ENCODE data around the gene HTR4.

- TF ChIP-seq CTCF (IDR thresholded peaks at IDR 0.05) (no peak), POLR2A (IDR thresholded peaks at IDR 0.05) (no peak)
Observed at GRCh38 chr5:148683651-148684050, 29.3 kb upstream of the HTR4 start.
